HuH-7 (cell line): ENCODE results near the gene TMEM132A.
A peak's percentile ranks its signal among the peaks of the same experiment; 100 is the strongest.

Experiments used
- DNase-seq: peaks from one replicate; pipeline ENCODE4 v3.0.0; 2011; ENCODE audit warnings: low spot score

TMEM132A gene, protein sequence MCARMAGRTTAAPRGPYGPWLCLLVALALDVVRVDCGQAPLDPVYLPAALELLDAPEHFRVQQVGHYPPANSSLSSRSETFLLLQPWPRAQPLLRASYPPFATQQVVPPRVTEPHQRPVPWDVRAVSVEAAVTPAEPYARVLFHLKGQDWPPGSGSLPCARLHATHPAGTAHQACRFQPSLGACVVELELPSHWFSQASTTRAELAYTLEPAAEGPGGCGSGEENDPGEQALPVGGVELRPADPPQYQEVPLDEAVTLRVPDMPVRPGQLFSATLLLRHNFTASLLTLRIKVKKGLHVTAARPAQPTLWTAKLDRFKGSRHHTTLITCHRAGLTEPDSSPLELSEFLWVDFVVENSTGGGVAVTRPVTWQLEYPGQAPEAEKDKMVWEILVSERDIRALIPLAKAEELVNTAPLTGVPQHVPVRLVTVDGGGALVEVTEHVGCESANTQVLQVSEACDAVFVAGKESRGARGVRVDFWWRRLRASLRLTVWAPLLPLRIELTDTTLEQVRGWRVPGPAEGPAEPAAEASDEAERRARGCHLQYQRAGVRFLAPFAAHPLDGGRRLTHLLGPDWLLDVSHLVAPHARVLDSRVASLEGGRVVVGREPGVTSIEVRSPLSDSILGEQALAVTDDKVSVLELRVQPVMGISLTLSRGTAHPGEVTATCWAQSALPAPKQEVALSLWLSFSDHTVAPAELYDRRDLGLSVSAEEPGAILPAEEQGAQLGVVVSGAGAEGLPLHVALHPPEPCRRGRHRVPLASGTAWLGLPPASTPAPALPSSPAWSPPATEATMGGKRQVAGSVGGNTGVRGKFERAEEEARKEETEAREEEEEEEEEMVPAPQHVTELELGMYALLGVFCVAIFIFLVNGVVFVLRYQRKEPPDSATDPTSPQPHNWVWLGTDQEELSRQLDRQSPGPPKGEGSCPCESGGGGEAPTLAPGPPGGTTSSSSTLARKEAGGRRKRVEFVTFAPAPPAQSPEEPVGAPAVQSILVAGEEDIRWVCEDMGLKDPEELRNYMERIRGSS

GRCh38 chr11:60924110-60924905 lies at the start of gene TMEM132A:
Gene TMEM132A (plus strand): TSS chr11:60924460. CDS start chr11:60924634, 174 bp downstream.
- DNase-seq: peak; percentile 100

DNA sequence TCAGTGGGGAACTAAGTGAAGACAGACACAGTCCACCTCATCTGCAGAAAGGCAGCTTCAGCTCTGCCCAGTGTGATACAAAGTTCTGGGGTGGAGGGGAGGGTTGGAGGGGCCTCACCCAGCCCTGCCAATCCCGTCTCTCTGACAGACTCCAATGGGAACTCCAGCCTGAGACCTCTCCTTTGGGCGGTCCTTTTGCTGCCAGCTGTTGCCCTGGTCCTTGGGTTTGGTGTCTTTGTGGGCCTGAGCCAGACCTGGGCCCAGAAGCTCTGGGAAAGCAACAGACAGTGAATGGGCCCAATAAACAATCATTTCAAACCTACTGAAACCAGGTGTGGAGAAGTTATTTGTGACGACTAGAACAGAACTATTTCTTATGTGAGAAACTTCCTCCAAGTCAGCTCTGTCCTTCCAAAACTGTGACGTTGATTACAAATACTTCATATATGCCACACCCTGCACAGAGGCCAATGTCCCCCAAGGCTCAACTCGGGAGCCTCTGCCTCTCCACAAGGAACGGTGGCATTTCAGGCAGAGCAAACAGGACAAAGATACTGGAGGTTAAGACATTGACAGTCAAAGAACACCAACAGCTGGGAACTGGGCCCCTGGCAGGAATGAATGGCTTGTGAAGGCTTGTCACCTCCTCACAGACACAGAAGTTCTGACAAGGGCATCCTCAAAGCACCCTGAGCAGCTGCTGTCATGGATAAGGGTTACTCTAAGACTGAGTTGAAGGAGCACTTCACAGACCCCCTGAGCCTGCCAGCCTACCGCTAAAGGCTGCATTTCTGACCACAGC lies 48.7 kb upstream of the TMEM132A start:
- no peak for DNase-seq

- no peak for DNase-seq
Observed at GRCh38 chr11:60876168-60876485, 48.1 kb upstream of the TMEM132A start.

- no peak for DNase-seq
Observed at GRCh38 chr11:60878245-60879101, 45.8 kb upstream of the TMEM132A start.

DNA sequence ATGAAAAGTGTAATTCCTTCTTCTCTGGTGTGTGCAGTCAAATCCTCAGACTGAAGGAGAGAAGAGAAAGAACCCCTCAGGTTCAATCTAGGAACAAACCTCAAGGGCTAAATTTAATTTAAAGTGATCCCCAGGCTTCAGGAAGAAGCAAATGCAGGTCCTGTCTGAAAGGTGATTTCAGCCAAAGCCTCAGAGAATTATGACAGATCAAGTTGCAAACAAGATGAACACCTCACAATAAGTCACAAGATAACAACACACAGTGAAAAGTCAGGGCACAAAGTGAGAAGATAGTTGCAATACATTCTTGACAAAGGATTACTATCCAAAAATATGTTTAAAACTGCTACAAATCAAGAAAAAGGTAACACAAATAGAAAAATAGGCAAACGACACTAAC lies 45.2 kb upstream of the TMEM132A start:
- no peak for DNase-seq

DNA sequence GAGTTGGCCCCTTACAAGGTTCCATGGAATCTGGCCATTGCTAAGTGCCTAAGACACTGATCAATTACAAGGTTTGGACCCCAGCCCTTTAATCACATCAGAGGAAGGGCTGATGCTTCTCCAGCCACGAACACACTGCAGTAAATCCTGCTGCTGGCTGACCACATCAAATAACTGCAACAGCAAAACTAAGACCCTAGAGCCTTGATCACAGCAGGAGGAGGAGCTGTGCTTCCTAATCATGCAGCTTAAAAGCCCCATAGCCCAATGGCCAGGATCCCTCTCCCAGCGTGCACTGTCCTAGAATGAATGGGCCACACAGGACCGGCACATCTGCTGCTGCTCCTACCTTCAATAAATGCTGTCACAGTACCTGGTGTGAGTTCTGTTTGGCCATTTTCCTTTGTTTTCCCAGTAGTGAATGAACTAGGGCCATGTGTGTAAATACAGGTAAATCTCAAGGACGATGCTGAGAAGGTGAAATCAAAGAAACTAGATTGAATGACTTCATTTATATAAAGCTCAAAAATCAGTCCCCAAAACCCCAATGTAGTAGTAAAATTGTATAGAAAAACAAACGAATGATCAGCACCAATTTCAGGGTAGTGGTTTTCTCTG lies 44.2 kb upstream of the TMEM132A start:
- DNase-seq: no peak

DNA sequence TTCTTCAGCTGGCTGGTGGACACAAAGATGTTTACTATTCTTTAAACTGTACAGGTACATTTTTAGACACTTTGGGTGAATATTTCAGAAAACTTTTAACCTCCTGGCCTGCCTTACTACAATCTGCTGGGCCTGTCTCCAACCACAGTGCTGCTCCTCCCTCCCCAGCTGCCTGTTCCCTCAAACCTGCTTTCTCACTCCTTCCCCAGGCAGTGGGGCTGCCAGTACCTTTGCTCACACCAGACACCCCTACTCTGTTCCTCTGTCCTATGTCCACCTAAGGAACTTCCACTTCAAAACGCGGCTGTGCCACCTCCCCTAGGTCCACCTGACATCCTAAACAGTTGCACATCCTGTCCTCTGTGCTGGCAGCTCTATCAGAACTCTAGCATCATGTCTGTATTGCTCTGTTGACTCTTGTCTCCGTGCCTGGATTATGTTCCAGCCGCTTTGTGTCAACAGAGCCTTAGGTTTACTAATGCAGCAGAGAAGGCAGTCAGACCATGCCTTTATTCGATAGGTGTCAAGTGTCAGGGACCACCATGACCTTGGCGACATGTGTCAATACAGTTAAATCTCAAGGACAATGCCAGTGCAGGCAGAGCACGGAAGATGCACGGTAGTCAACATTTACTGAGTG lies 43.5 kb upstream of the TMEM132A start:
- DNase-seq: peak; percentile 76

- DNase-seq: peak; percentile 93
Observed at GRCh38 chr11:60887556-60887955, 36.7 kb upstream of the TMEM132A start.

GRCh38 chr11:60889869-60890311 lies 34.4 kb upstream of the TMEM132A start:
- no peak for DNase-seq

DNA sequence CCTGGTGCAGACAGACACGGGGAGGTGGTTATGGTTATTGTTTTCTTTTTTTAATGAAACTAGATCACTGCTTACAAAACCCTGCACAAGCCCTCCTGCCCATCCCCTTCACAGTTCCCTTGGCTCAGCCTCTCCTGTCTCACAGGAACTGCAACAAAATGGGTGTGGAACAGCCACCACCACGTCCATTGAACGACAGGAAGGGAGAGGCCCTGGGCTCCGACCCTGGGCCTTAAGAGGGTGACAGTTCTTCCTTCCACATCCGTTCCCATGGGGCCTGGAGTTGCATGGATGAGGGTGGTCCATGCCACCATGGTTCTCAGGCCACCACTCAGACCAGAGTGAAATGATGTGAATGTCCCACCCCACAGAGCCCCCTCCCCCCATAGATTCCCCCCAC lies 33.6 kb upstream of the TMEM132A start:
- no peak for DNase-seq

- no peak for DNase-seq
Observed at GRCh38 chr11:60891103-60891741, 33.0 kb upstream of the TMEM132A start.

DNA sequence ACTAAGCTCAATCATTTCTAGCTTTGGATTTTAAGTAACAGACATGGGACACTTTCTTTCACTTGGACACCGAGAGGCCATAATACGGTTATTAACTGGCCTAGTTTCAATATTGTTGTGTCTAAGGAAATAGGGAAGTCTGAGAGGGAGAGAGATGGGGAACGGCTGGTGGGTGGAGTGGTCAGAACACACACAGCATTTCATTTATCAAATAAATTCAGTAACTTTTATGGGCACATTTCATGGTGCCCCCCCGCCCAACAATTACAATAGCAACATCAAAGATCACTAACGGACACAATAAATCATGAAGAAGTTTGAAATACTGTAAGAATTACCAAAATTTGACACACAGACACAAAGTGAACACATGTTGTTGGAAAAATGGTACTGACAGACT lies 28.6 kb upstream of the TMEM132A start:
- DNase-seq: no peak

DNA sequence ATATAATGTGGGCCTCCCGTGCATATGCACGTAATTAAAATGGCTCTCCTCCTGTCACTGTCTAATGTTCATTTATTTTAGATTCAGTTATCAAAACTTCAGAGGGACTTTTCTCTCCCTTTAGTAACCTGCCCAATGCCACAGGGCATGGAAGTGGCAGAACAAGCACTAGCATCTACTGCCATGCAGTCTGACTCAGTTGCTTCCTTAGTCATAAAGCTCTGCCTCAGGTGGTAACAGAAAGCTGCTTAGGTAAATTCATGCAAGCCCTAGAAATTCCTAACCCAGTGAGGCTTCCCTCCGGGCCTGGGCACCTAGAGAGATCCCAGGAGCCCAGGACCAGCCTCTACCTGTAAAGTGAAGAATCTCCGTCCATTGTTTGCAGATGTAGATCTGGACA lies 26.8 kb upstream of the TMEM132A start:
- DNase-seq: no peak

DNA sequence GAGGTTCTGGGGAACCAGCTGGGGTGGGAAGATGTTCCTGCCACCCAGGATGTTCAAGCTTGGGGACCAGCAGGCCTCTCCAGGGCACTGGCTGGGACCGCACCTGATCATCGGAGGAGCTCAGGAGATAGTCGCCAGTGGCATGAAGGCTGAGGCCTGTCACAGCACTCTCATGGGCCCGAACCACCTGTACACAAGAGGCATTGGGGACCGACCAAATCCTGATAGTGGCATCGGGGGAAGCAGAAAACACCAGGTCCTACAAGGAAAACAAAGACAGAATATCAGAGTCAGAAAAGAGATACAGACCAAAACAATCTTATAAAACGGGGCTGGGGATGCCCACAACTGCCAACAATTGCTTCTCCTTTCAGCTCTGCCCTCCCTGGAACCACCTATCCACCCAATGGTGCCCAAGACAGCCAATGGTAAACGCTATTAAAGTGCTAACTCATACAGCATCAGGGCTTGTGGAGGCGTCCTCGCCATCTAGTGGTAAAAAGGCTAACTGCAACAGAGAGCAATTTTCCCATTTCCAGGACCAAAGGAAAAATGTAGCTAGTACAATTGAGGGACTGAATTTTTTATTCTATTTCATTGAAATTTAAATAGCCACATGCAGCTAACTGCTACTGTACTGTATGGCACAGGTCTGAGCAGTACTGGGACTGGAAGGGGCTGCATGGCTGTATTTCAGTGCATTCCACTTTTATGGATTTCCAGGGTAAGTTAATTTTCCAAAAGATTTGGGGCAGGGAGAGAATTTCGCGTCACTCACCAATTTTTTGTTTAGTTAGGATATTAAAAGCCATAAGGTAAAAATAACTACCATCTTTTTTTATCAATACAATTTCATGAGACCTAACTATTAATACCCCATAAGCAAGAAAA lies 25.0 kb upstream of the TMEM132A start:
- peak; percentile 94 for DNase-seq

- no peak for DNase-seq
Observed at GRCh38 chr11:60899977-60900376, 24.3 kb upstream of the TMEM132A start.

DNA sequence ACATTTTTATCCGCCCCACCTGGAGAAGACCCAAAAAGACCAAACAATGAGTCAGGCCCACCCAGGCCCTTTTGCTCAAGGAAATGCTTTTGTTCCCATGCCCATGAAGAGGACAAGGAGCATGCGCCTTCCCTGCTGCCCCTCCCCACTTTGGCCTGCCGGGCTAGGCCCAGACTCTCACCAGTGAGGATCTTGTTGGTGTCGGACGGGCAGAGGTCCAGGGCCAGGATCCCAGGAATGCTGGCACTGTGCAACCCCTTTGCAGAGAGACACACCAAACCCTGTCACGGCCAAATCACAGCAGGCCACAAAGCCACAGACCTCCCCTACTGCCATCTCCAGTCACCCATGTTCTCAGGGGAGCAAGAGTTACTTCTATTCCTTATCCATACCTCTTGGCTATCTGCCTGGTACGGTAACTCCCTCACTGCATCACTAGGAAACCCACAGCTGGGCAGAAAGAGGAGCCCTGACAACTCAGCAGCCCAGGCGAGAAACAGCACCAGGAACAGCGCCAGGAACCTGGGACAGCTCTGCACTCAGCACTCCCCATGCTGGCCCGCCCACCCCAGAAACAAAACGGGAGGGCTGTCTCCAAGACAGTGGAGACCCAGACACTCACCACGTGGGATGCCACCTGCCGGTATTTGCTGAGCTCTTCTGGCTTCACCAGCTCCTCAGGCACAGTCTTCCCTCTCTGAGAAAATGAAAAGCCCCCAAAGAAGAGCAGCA lies 23.4 kb upstream of the TMEM132A start:
- DNase-seq: no peak

DNA sequence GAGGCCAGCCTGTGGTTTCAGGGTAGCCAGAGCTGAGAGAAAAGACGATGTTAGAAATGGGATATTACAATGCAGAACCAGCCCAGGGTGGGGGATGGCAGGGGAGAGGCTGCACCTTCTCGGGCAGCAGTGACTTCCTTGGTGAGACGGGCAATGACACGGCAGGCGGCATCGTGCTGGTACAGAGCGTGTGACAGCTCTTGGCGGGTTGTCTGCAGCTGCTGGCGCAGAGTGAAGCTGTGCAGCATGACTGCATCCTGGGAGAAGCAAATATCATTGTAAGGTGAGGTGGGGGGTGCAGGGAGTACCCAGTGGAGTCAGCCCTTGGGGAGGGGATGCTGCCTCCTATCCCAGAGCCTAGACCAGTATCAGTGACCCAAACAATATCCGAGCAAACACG lies 21.6 kb upstream of the TMEM132A start:
- DNase-seq: no peak
